GM18508 (cell line): ENCODE measurements around the gene ANXA2R.
"Not testable (repeated sequence)": the region's sequence is repeated elsewhere in the genome, so short reads cannot be mapped to it uniquely, and the experiment has no call there.

Source experiments
- ATAC-seq: cut with Tn5 transposase; IDR thresholded peaks from one replicate; pipeline ENCODE4 v1.9.1; 2021; ENCODE audit warnings: moderate number of reproducible peaks; ENCODE audit not compliant: insufficient read depth, unreplicated experiment

Gene ANXA2R

GRCh38 chr5:43061352-43062075 lies 21.4 kb upstream of the ANXA2R start:
- no peak for ATAC-seq

DNA sequence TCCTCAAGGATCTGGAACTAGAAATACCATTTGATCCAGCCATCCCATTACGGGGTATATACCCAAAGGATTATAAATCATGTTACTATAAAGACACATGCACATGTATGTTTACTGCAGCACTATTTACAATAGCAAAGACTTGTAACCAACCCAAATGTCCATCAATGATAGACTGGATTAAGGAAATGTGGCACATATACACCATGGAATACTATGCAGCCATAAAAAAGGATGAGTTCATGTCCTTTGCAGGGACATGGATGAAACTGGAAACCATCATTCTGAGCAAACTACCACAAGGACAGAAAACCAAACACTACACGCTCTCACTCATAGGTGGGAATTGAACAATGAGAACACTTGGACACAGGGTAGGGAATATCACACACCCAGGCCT lies 19.9 kb upstream of the ANXA2R start:
- ATAC-seq: not testable (repeated sequence)

- ATAC-seq: not testable (repeated sequence)
Observed at GRCh38 chr5:43055098-43055497, 15.0 kb upstream of the ANXA2R start.

DNA sequence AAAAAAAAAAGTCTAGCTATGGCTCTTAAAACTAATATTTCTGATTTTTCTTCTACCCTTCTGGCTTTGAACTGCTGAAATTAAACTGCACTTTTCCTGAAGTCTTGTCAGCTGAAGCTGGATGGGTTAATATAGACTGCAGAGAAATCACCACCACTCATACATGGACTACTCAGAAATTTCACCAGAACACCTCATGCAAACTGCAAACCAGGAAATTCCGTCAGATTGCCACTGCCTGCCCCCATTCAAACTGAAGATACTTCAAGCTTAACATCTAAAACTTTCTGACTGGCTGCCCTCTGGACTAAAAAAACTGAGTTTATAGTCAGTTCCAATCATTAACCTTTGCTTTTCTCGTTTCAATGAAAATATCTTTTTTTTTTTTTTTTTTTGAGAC lies 11.6 kb upstream of the ANXA2R start:
- no peak for ATAC-seq

DNA sequence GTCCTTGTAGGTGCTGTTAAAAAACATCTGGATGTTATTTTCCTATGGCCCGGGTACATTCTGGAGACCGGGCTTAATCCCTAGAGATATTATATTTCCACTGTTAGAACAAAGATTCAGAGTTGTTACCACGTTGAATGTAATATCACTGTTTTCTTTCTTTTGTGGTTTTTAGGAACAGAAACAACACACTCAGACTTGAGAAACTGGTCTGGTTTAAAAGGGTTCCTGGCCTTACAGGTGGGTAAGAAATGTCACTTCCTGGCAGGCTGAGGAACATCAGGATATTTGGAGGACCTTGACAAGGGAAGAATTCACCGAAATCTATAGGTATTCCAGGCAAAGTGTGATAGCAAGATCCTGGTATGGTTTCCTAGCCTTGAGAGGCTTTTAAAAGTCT lies 10.3 kb upstream of the ANXA2R start:
- no peak for ATAC-seq

- ATAC-seq: no peak
Observed at GRCh38 chr5:43049236-43049635, 9.1 kb upstream of the ANXA2R start.

- ATAC-seq: no peak
Observed at GRCh38 chr5:43046474-43046873, 6.4 kb upstream of the ANXA2R start.

GRCh38 chr5:43045236-43045635 lies 5.1 kb upstream of the ANXA2R start:
- ATAC-seq: no peak

DNA sequence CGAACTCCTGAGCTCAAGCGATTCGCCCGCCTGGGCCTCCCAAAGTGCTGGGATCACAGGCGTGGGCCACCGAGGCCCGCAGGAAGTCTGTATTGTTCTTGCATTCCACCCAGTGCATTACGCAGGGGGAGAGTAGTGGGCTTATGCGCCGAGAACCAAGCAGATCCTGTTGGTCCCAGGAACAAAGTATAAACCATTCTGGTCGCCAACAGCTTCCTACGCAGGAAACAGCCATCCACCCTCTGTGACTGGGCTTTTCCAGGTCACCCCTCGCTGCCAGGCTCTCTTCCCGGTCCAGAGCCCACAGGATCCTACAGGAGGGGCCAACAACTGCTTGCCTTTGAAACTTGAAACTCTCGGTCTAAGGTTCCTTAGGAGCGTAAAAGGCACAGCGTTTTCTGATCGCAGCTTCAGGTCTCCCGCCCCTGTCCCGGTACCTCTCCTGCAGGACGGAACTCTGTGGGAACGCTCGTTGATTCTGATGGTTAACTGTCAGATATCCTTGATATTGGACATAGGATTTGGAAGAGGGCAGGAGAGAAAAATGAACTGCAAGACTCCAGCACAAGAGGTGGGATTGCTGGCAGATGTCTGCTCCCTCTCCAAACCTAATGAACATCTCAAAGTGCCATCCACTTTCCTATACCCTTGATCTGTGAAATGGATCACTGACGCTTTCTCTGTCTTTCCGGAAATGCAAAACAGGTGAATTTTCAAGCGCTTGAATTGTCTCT lies 4.2 kb upstream of the ANXA2R start:
- no peak for ATAC-seq

- ATAC-seq: no peak
Observed at GRCh38 chr5:43043400-43043756, 3.3 kb upstream of the ANXA2R start.

DNA sequence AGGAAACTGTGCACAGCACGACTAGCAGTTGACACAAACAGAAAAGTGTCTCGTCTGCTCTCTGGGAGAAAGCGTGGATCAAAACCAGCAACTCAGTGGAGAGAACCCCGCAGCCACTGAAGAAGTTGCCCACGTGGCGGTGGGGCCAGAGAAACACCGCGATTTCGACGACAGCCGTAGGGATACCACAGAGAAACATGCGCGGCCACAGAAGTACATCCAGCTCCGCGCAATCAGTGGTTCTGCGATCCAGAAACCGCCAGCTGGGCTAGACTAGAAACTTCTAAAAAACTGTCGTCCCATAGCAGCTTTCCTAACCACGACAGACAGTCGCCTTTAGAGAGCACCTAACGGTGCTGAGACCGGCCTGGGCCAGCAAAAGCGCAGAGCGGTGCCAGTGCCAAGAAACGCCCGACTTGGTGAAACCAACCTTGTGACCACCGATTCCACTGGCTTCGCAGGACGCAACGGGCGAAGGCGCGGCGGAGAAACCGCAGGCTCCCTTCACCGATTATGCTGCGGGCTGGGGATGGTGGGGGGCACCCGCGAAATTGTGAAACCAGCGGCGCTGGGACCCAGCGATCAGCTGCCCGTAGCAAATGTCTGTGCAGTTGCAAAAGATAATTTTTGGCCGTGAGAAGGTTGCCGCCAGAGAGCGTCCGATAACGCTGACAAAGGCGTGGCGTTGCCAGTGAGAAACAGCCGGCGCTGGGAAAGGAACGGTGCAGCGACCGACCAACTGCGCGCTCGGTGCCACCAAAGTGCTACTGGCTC lies 2.7 kb upstream of the ANXA2R start:
- ATAC-seq: peak; percentile 17

GRCh38 chr5:43042176-43042625 lies 2.1 kb upstream of the ANXA2R start:
- ATAC-seq: no peak

DNA sequence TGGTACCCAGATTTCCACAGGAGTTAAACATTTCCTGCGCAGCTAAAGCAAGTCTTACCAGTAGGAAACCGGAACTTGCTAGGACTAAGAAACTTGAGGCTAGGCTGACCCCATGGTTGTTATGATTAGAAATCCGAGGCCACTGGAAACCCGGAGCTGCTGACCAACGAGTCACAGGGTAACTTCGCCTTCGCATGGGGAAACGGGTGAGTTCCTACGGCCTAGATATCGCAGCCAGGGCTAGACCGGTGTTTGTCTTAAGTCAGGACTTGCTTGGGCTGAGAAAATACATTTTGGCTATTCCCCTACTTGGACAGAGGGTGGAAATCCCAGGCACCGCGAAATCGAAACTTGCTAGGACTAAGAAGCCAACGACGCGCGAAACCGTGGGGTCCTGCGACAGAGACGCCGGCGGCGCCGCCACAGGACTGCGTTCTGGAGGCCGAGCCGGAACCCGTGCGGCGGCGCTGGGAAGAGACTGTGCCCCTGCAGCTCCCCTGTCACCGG lies 1.6 kb upstream of the ANXA2R start:
- no peak for ATAC-seq

- ATAC-seq: no peak
Observed at GRCh38 chr5:43041110-43041668, 1.1 kb upstream of the ANXA2R start.

- no peak for ATAC-seq
Observed at GRCh38 chr5:43039471-43040286, 440 bp downstream of the ANXA2R start.

DNA sequence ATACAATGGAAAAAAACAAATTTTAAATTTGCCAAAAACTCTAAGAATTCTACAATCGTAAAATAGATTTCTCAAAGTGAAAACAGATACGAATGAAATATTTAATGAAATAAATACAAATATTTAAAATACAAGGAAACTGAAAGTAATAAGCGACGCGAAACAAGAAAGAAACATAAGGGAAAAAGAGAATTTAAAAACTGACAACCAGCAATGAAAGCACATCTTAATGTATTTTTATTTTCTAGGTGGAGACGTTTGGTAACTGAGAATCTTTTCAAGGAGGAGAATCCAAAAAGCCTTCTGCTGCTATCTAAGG lies 1.0 kb downstream of the ANXA2R start:
- no peak for ATAC-seq

DNA sequence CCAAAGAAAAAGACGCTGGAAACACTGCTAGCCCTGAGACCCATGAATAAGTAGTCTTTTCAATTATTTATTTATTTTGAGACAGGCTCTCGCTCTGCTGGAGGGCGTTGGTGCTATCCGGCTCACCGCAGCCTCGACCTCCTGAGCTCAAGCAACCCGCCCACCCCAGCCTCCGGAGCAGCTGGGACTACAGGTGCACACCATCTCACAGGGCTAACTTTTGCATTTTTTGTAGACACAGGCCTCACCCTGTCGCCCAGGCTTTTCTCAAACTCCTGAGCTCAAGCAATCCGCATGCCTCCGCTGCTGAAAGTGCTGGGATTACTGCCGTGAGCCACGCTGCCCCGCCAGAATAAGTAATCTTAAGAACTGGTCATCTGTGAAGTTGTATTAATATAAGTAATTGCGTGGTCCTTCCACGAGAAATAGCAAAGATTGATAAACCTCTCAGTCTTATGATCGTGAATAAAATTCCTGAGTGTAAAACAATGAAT lies 1.6 kb downstream of the ANXA2R start:
- ATAC-seq: no peak

DNA sequence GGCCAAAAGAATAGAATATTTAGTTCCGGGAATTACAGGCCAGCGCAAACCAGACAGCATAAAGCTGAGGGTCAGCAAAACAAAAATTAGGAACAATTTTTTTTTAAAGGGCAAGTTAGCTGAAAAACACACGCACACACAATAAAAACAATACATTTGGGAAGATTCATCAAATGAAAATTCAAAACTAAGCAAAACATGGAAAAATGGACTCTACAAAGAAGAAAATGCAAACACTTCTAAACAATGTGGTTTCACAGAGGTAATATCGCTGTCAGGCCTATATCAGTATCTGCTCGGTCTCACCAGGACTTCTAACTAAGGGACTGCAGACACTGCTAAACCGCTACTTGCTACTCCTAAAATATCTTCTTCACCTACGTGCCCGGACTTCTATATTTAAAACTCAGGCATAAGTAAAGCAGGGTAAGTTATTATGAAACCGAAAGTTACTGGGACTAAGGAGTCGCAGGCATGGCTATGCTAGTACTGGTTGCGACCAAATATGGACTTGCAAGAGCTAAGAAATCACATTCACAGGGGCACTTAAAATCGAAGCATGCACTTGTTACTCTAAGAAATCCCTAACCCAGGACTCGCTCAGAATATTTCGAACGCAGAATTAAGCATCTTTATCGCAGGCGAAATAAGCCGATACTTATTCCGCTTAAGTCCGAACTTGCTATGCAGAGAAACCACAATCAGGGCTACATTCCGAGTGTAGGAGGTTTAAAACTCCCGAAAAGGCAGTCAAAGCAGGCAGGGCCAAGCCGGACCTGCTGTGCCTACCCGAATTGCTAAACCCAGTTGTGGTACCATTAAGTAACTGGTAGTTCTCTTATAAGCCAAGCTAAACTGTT lies 2.3 kb downstream of the ANXA2R start:
- no peak for ATAC-seq
